ENCODE results near the gene RTP3.

The RTP3 gene

DNA sequence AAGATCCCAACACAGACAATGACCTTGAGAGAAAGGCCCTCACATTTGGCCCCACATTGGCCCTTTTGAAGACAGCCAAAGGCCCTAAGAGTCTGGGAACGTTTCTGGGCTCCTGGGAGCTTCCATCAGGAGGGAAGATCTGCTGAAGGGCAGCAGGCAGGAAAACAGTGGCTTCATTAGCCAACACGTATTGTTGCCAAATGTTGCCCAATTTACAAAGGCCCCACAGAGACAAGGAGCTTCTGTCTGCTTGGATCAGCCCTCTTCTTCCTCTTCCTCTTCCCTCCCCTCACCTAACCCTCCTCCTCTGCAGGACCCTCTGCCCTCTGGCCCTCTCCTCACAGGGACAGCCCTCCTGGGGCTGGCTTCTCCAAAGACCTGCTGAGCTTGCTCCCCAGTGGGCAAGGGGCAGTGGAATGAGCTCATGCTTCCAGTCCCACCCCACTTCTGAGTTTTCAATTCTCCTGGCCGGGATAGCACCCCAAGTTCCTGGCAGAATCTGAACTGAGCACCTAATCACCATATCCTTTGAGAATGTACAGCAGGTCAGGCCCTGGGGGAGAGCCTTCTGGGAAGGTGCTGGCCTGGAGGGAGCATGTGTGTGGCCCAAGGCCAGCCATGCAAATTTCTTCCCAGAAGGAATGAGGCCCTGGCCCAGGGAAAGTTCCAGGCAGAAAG lies 28.0 kb upstream of the RTP3 start:
- DNase-seq: no peak

DNA sequence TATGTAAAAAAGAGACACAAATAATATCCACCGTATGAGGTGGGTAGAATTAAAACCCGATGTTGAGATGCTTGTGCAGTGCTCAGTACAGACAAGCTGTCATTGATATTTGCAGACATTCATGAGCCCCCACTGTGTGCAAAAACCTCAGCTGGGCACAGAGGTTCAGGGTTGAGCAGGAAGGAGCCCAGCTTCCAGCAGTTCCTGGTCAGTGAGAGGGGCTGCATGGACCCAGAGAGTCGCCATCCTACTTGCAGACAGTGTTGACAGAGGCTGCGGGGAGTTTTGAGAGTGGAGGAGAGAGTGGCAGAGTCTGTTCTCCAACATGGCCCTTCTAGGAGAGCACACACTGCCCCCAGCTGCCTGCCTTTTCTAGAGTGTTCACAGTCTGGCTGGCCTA lies 26.9 kb upstream of the RTP3 start:
- no peak for DNase-seq

- no peak for DNase-seq
Observed at GRCh38 chr3:46471371-46471914, 26.3 kb upstream of the RTP3 start.

- DNase-seq: no peak
Observed at GRCh38 chr3:46472736-46473135, 25.0 kb upstream of the RTP3 start.

GRCh38 chr3:46477145-46477544 lies 20.6 kb upstream of the RTP3 start:
- no peak for DNase-seq

- no peak for DNase-seq
Observed at GRCh38 chr3:46477756-46478155, 20.0 kb upstream of the RTP3 start.

- DNase-seq: no peak
Observed at GRCh38 chr3:46478341-46478740, 19.4 kb upstream of the RTP3 start.

GRCh38 chr3:46479021-46479420 lies 18.8 kb upstream of the RTP3 start:
- no peak for DNase-seq

DNA sequence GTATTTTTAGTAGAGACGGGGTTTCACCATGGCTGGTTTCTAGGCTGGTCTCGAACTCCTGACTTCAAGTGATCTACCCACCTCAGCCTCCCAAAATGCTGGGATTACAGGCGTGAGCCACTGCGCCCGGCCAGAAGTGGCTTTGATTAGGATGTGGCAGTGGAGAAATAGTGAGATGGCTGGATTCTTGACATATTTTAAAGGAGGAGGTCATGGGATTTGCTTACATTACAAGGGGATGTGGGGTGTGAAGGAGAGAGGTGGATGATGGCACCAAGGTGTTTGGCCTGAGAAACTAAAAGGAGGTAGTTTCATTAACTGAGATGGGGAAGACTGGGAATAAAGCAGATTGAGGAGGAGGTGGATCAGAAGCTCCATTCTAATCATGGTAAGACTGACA lies 18.1 kb upstream of the RTP3 start:
- peak; percentile 26 for DNase-seq

DNA sequence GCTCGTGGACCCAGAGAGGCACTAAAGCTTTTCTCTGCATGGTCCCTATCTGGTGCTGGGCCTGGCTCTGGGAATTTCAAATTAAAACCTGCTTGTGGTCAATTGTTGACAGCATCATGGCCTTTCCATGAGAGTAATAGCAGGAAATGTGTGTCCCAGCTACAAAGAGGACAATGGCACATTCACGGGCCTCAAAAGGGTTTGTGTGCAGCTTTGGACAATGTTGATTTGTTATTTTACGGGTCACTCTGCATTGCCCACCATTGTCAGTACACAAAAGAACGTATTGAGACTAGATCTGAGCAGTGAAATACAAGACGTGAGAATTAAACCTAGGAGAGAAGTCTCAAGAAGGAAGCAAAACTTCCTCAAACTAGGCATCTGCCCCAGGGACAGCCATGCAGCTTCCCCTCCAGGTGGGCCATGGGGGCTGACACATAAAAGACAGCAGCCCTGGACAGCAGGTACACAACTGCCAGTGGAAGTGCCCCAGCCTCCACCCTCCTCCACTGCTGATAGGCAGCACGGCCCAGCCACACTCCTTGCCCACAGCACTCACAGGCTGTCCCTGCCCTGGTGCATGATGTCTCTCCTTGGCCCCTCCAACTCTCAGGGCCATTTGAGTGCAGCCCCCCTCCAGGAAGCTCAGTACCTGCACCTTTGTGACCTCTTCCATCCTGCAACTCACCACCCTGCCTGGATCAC lies 17.1 kb upstream of the RTP3 start:
- DNase-seq: no peak

DNA sequence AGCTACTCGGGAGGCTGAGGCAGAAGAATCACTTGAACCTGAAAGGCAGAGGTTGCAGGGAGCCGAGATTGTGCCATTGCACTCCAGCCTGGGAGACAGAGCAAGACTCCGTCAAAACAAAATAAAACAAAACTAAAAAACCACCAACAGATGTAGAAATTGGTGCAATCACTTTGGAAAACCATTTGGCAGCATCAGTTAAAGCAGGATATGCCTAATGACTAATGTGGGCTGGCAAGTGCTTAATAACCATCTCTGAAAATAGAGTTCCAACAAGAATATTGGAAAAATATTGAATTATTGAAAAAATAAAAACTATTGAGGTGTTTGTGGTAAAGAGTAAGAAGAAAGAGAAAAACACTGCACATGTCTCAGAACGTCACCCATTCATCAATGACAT lies 16.1 kb upstream of the RTP3 start:
- DNase-seq: no peak

- DNase-seq: peak; percentile 92
Observed at GRCh38 chr3:46482632-46483350, 15.0 kb upstream of the RTP3 start.

DNA sequence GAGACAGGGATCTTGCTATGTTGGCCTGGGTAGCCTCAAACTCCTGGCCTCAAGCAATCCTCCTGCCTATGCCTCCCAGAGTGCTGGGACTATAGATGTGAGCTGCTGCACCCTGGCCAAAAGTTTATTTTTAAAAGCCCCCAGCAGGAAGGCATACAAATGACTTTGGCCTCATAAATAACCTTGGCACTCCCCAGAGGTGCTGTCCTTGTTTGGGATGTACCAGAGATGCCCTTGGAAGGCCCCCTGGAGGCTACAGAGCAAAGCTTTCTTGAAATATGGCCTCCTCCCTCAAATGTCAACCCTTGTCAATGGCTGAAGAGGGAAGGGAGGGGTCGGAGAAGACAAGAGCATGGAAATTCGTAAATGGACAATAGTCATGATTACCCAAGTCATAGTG lies 14.0 kb upstream of the RTP3 start:
- DNase-seq: no peak

DNA sequence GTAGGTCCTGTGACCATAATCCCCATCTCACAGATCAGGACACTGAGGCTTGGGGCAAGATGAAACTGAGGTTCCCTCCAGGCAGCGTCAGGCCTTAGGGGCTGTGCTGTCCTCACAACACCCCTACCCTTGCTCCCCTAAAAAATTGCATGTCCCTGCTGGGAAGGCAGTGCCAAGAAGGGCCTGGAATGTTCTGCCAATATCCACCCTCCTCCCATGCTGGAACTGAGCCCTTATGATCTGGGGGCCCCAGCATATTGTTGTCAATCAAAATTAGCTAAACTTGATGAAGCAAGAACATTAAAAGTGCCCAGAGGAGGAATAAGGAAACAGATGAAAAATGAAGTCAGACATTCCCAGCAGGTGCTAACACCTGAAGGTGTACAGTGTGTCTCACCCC lies 13.4 kb upstream of the RTP3 start:
- no peak for DNase-seq

DNA sequence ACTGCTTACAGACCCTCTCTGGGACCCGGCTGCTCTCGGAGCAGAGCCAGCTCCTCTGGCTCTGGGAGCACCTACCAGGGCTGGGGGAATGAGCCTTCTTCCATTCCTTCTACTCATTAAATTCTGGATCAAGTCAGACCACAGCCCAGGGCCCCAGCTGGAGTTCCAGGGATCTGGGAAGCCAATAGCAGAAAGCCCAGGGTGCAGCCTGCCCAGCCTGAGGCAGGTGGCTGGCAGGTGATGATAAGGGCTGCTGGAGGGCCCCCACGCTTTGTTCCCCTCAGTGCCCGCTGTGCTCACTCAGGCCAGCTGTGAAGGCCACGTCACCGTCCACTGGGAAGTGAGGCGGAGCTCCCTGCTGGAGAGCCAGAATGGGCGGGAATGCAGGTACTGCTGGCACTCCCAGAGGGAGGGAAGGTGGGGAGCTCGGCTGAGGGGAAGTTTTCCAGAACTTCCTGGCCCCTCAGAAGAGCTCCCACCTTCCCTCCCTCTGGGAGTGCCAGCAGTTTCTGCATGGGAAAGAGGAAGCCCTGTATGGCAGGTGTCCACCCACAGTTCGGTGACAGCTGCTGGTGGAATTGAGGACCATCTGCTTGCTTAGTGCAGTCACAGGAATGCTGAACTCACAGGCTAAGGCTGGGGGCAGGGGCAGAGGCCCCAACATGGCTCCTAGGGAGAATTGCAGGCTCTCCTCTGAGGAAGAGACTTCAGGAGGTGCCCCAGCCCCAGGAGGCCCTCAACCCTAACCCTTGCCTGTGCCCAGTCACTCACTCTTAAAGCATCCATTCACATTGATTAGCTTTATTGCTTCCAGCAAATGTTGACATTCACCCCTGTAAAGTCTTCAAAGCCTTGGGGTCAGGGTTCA lies 12.6 kb upstream of the RTP3 start:
- DNase-seq: no peak

DNA sequence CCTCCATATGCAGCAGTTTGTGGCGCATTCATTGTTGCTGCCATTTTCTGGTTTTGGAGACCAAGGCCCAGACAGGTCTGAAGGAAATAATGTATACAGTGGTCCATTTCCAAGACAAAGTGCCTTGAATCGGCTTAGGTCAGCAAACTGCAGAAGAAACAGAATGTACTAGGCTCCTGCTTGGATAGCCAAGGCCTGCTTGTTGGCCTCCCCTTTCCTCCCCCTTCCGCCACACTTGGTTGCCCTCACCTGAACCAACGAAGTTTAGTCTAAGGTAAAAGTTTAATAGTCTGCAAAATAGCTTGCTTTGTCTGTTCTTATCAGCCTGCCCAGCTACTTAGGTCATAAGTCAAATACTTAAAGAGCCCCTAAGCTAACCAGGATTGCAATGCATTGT lies 12.0 kb upstream of the RTP3 start:
- DNase-seq: no peak

- DNase-seq: peak; percentile 83
Observed at GRCh38 chr3:46488735-46489361, 8.9 kb upstream of the RTP3 start.

GRCh38 chr3:46489381-46489780 lies 8.4 kb upstream of the RTP3 start:
- DNase-seq: no peak

DNA sequence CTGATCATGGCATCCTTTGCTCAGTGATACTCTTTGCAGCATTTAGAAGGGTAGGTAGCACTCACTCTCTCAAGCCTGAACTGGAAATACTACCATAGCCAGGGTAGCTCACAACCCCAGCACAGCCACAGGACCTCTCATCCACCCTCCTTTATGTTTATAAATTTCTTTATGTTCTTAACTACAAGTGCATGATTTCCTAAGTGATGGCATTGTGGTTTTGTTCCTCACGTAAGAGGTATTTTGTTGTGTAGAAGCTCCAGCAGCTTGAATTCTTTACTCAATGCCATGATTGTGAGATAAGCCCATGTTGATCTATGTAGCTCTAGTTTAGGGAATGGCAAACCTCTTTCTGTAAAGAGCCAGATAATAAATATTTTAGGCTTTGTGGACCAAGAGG lies 7.9 kb upstream of the RTP3 start:
- DNase-seq: peak; percentile 52

GRCh38 chr3:46490338-46491084 lies 7.3 kb upstream of the RTP3 start:
- DNase-seq: no peak

All from fibroblast of skin of right biceps (primary cell).